Activated naive CD8-positive, alpha-beta T cell treated with anti-CD3 and anti-CD28 coated beads, Interleukin-2, amount 50 U/mL, for 16 hours (primary cell): Measurements from ENCODE around the gene OR4B1.
"Not testable (repeated sequence)": the region's sequence is repeated elsewhere in the genome, so short reads cannot be mapped to it uniquely, and the experiment has no call there.

Experiments used
- DNase-seq: peaks from one replicate; pipeline ENCODE4 v3.0.0-alpha.2; 2020; ENCODE audit warnings: low read depth, low spot score

The OR4B1 gene

GRCh38 chr11:48216510-48216909, at the start of gene OR4B1:
Gene OR4B1, plus strand, starts transcription at chr11:48216810. Its CDS starts 0 bp downstream, at chr11:48216810.
- DNase-seq: no peak

GRCh38 chr11:48167380-48167779, 49.2 kb upstream of the OR4B1 start:
- DNase-seq: no peak

- DNase-seq: no peak
Observed at GRCh38 chr11:48168815-48169214, 47.8 kb upstream of the OR4B1 start.

- no peak for DNase-seq
Observed at GRCh38 chr11:48169259-48169658, 47.4 kb upstream of the OR4B1 start.

GRCh38 chr11:48169717-48170116, 46.9 kb upstream of the OR4B1 start:
- no peak for DNase-seq

- no peak for DNase-seq
Observed at GRCh38 chr11:48170241-48171233, 46.1 kb upstream of the OR4B1 start.

GRCh38 chr11:48172818-48173609, 43.6 kb upstream of the OR4B1 start:
- DNase-seq: peak; percentile 23

GRCh38 chr11:48177661-48178060, 38.9 kb upstream of the OR4B1 start:
- no peak for DNase-seq

- no peak for DNase-seq
Observed at GRCh38 chr11:48180627-48181026, 36.0 kb upstream of the OR4B1 start.

GRCh38 chr11:48182860-48183526, 33.6 kb upstream of the OR4B1 start:
- DNase-seq: no peak

GRCh38 chr11:48184452-48184851, 32.2 kb upstream of the OR4B1 start:
- no peak for DNase-seq

- not testable (repeated sequence) for DNase-seq
Observed at GRCh38 chr11:48190906-48191654, 25.5 kb upstream of the OR4B1 start.

- no peak for DNase-seq
Observed at GRCh38 chr11:48193876-48194275, 22.7 kb upstream of the OR4B1 start.

- DNase-seq: no peak
Observed at GRCh38 chr11:48207881-48208280, 8.7 kb upstream of the OR4B1 start.

- DNase-seq: no peak
Observed at GRCh38 chr11:48210052-48210451, 6.6 kb upstream of the OR4B1 start.

GRCh38 chr11:48228761-48229160, 12.2 kb downstream of the OR4B1 start:
- no peak for DNase-seq

GRCh38 chr11:48230057-48230456, 13.4 kb downstream of the OR4B1 start:
- DNase-seq: not testable (repeated sequence)

- DNase-seq: no peak
Observed at GRCh38 chr11:48237727-48238126, 21.1 kb downstream of the OR4B1 start.

GRCh38 chr11:48242501-48242900, 25.9 kb downstream of the OR4B1 start:
- no peak for DNase-seq

- DNase-seq: no peak
Observed at GRCh38 chr11:48244804-48245203, 28.2 kb downstream of the OR4B1 start, which contains the start of gene OR4X2. Gene OR4X2, plus strand, starts transcription at chr11:48245104. Its CDS starts 0 bp downstream, at chr11:48245104.

GRCh38 chr11:48248902-48249301, 32.3 kb downstream of the OR4B1 start:
- no peak for DNase-seq
